ENCODE measurements around the gene MAP1LC3A. TPM values are rescaled to one million over a fixed set of nuclear protein-coding genes. Genes with fewer than 3 reads are reported as not detected.

Gene MAP1LC3A
- total RNA-seq, 3 donors from 2014 or later: 39.2 to 58.2 (median 51.5) TPM

DNA sequence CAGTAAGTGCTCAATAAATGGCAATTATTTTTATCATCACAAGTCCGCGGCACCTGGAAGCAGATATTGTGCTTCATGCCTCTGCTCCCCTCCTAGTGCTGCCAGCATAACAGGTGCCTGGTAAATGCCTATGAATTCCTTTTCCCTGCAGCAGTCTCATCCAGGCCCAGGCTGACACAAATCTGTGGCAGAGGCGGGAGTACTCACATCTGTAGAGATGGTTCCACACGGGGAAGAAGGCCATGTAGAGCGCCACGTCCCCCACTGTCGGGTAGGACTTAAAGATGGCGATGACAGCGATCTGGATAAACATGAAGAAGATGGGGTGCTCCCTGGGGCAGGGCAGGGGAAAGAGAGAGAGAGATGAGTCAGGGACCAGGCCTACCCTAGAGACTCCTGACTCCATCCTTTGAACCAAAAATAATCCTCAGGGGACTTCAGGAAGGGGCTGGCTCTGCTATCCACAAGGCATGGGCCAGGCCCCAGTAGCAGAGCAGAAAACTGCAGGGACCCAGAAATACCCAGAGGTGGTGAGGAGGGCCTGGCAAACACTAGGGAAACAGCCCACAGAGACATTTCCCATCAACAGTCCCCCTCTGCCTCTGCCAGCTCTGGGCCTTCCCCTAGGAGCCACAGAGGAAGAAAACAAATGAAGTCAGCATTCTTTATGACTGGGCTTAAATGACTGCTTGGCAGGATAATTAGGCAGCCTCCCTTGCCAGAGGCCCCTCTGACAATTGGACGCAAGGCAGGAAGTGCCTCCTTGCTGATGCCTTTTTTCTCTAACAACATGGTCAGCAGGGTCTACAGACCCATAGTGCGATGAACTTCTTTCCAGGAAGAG is 23.0 kb downstream of the MAP1LC3A start:
- Histone ChIP-seq H3K36me3 (no peaks in the 10 kb centered on the region), H3K27ac (peak overlapping the region; percentile 4 to 10), H3K4me3 (no peak overlapping the region), H3K27me3 (no peaks in the 10 kb centered on the region), H3K4me1 (no peaks in the 10 kb centered on the region), H3K9me3 (no peaks in the 10 kb centered on the region)
- no peak for TF ChIP-seq POLR2AphosphoS5 (IDR thresholded peaks at IDR 0.05)
- TF ChIP-seq, protein P1, sequence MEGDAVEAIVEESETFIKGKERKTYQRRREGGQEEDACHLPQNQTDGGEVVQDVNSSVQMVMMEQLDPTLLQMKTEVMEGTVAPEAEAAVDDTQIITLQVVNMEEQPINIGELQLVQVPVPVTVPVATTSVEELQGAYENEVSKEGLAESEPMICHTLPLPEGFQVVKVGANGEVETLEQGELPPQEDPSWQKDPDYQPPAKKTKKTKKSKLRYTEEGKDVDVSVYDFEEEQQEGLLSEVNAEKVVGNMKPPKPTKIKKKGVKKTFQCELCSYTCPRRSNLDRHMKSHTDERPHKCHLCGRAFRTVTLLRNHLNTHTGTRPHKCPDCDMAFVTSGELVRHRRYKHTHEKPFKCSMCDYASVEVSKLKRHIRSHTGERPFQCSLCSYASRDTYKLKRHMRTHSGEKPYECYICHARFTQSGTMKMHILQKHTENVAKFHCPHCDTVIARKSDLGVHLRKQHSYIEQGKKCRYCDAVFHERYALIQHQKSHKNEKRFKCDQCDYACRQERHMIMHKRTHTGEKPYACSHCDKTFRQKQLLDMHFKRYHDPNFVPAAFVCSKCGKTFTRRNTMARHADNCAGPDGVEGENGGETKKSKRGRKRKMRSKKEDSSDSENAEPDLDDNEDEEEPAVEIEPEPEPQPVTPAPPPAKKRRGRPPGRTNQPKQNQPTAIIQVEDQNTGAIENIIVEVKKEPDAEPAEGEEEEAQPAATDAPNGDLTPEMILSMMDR (IDR thresholded peaks at IDR 0.05): no peak
- TF ChIP-seq POLR2A (IDR thresholded peaks at IDR 0.05): no peak
- no peak for DNase-seq (ENCODE audit: low spot score in 2 of 2)
- intact Hi-C loops (cut with DNase I; ENCODE audit: low total_unique reads): no loop called here

GRCh38 chr20:34582221-34582620 is 23.7 kb downstream of the MAP1LC3A start:
- H3K4me1 ChIP-seq: no peaks in the 10 kb centered on the region
- no peaks in the 10 kb centered on the region for H3K9me3 ChIP-seq
- intact Hi-C loops (cut with DNase I; ENCODE audit: low total_unique reads): no loop called here
- no peak for DNase-seq (ENCODE audit: low spot score in 2 of 2)
- no peak overlapping the region for H3K27ac ChIP-seq
- TF ChIP-seq POLR2AphosphoS5 (IDR thresholded peaks at IDR 0.05) (no peak), POLR2A (IDR thresholded peaks at IDR 0.05) (no peak)
- TF ChIP-seq, protein P1 (IDR thresholded peaks at IDR 0.05): no peak
- no peaks in the 10 kb centered on the region for H3K36me3 ChIP-seq
- no peaks in the 10 kb centered on the region for H3K27me3 ChIP-seq
- no peak overlapping the region for H3K4me3 ChIP-seq

GRCh38 chr20:34582911-34583310 is 24.4 kb downstream of the MAP1LC3A start:
- Histone ChIP-seq H3K9me3 (no peaks in the 10 kb centered on the region), H3K27me3 (no peaks in the 10 kb centered on the region), H3K4me3 (no peak overlapping the region), H3K36me3 (no peaks in the 10 kb centered on the region), H3K4me1 (no peaks in the 10 kb centered on the region), H3K27ac (no peak overlapping the region)
- no peak for DNase-seq (ENCODE audit: low spot score in 2 of 2)
- intact Hi-C loops (cut with DNase I; ENCODE audit: low total_unique reads): no loop called here
- TF ChIP-seq, protein P1 (IDR thresholded peaks at IDR 0.05): no peak
- no peak for TF ChIP-seq POLR2A (IDR thresholded peaks at IDR 0.05)
- TF ChIP-seq POLR2AphosphoS5 (IDR thresholded peaks at IDR 0.05): no peak

DNA sequence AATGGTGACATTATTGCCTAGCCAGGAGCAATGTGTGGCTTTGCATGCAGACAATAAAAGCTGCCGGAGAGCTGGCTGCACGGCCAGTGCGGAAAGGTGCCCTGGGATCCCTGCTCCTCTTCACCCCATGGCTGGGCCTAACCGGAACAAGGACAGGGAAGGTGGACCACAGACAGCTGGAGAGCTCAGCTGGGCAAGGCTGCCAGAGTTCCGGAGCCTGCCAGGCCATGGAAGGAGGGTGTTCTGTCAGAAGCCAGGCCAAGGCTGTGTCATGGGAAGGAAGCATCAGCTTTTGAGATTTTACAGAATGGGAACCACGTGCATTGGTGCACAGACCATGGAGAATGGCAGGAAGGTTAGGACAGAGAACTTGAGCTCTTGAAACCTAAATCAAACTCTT is 25.0 kb downstream of the MAP1LC3A start:
- no peak for TF ChIP-seq POLR2AphosphoS5 (IDR thresholded peaks at IDR 0.05)
- no peak for TF ChIP-seq POLR2A (IDR thresholded peaks at IDR 0.05)
- TF ChIP-seq, protein P1 (IDR thresholded peaks at IDR 0.05): no peak
- no peak overlapping the region for H3K27ac ChIP-seq
- intact Hi-C loops (cut with DNase I; ENCODE audit: low total_unique reads): no loop called here

DNA sequence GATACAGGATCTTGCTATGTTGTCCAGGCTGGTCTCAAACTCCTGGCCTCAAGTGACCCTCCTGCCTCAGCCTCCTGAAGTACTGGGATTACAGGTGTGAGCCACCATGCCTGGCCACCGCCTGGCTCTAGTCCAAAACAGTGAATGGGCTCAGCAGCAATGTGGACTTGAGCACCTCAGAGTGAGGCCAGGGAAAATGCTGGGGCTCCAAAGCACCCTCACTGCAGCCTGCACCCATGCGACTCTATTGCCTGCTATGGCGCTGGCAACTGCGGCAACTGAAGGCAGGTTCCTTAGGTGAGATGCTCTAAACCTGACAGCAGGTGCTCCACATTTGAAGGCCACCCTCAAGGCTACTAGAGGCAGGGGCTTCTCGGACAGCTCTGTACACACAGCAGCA is 26.5 kb downstream of the MAP1LC3A start:
- TF ChIP-seq POLR2AphosphoS5 (IDR thresholded peaks at IDR 0.05) (no peak), POLR2A (IDR thresholded peaks at IDR 0.05) (no peak)
- TF ChIP-seq, protein P1 (IDR thresholded peaks at IDR 0.05): no peak
- DNase-seq (ENCODE audit: low spot score in 2 of 2): no peak
- intact Hi-C loops (cut with DNase I; ENCODE audit: low total_unique reads): no loop called here
- Histone ChIP-seq H3K36me3 (no peaks in the 10 kb centered on the region), H3K4me1 (no peaks in the 10 kb centered on the region), H3K4me3 (no peak overlapping the region), H3K9me3 (no peaks in the 10 kb centered on the region), H3K27me3 (no peaks in the 10 kb centered on the region), H3K27ac (no peak overlapping the region)

More for the DNA sequence above, 25.0 kb downstream of the MAP1LC3A start:
- H3K9me3 ChIP-seq: no peaks in the 10 kb centered on the region
- no peak for DNase-seq (ENCODE audit: low spot score in 2 of 2)
- no peaks in the 10 kb centered on the region for H3K4me1 ChIP-seq
- no peak overlapping the region for H3K4me3 ChIP-seq
- no peaks in the 10 kb centered on the region for H3K27me3 ChIP-seq
- no peaks in the 10 kb centered on the region for H3K36me3 ChIP-seq
